Measurements from ENCODE around the gene SHB.

GRCh38 chr9:37971691-37972090 is 97.3 kb downstream of the SHB start:
- TF ChIP-seq CTCF (IDR thresholded peaks at IDR 0.05; ENCODE audit: low read length) (no peak), EZH2 (optimal IDR thresholded peaks at IDR 0.05; ENCODE audit: low read depth, low read length) (no peak), EZH2phosphoT487 (IDR thresholded peaks at IDR 0.05; ENCODE audit: low read length) (no peak)
